ENCODE measurements around the gene SHFL.

Gene SHFL

GRCh38 chr19:10107254-10107653 lies 21.1 kb downstream of the SHFL start:
- peak overlapping the region; percentile 65; the same call in 1 of the 2 replicates for H3K27ac ChIP-seq (ENCODE audit: extremely low read depth, low read depth, low read length)
- H3K36me3 ChIP-seq (ENCODE audit: control insufficient read depth in 2 of 2, insufficient read depth in 1 of 2, low read length in 2 of 2) = peaks cover 14 to 51% of the 10 kb centered on the region in 2 experiments; a peak in 2 of 3 replicates
- CTCF ChIA-PET = interaction anchor here (0.9 to 1.8 kb wide), 5 partner anchors 7 to 177 kb away, joined by 3 to 7 read pairs (median 4); no protein-coding TSS in a partner anchor
- no peaks in the 10 kb centered on the region for H3K4me1 ChIP-seq (ENCODE audit: control insufficient read depth, insufficient read depth, low read length)
- TF ChIP-seq, protein P1, sequence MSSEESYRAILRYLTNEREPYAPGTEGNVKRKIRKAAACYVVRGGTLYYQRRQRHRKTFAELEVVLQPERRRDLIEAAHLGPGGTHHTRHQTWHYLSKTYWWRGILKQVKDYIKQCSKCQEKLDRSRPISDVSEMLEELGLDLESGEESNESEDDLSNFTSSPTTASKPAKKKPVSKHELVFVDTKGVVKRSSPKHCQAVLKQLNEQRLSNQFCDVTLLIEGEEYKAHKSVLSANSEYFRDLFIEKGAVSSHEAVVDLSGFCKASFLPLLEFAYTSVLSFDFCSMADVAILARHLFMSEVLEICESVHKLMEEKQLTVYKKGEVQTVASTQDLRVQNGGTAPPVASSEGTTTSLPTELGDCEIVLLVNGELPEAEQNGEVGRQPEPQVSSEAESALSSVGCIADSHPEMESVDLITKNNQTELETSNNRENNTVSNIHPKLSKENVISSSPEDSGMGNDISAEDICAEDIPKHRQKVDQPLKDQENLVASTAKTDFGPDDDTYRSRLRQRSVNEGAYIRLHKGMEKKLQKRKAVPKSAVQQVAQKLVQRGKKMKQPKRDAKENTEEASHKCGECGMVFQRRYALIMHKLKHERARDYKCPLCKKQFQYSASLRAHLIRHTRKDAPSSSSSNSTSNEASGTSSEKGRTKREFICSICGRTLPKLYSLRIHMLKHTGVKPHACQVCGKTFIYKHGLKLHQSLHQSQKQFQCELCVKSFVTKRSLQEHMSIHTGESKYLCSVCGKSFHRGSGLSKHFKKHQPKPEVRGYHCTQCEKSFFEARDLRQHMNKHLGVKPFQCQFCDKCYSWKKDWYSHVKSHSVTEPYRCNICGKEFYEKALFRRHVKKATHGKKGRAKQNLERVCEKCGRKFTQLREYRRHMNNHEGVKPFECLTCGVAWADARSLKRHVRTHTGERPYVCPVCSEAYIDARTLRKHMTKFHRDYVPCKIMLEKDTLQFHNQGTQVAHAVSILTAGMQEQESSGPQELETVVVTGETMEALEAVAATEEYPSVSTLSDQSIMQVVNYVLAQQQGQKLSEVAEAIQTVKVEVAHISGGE (tag by site-specific recombination; conservative IDR thresholded peaks at IDR 0.05; ENCODE audit: low read depth) = no peak
- TF ChIP-seq FEZF1 (tag by site-specific recombination; IDR thresholded peaks at IDR 0.05) (no peak), ZNF132 (tag by site-specific recombination; IDR thresholded peaks at IDR 0.05; ENCODE audit: borderline replicate concordance) (no peak), ZBTB48 (tag by site-specific recombination; IDR thresholded peaks at IDR 0.05) (no peak), ZNF768 (tag by site-specific recombination; IDR thresholded peaks at IDR 0.05) (no peak), ZNF747 (tag by site-specific recombination; IDR thresholded peaks at IDR 0.05) (no peak), ZNF549 (tag by site-specific recombination; IDR thresholded peaks at IDR 0.05) (no peak), ZNF16 (tag by site-specific recombination; IDR thresholded peaks at IDR 0.05; ENCODE audit: low read depth) (no peak), ZNF184 (tag by site-specific recombination; IDR thresholded peaks at IDR 0.05) (no peak), ZNF23 (tag by site-specific recombination; IDR thresholded peaks at IDR 0.05; ENCODE audit: borderline replicate concordance) (no peak), ZFP69B (tag by site-specific recombination; IDR thresholded peaks at IDR 0.05) (no peak), ZEB2 (tag by site-specific recombination; IDR thresholded peaks at IDR 0.05) (no peak), ZNF19 (tag by site-specific recombination; IDR thresholded peaks at IDR 0.05; ENCODE audit: low read depth) (no peak)
- TF ChIP-seq, protein P2, sequence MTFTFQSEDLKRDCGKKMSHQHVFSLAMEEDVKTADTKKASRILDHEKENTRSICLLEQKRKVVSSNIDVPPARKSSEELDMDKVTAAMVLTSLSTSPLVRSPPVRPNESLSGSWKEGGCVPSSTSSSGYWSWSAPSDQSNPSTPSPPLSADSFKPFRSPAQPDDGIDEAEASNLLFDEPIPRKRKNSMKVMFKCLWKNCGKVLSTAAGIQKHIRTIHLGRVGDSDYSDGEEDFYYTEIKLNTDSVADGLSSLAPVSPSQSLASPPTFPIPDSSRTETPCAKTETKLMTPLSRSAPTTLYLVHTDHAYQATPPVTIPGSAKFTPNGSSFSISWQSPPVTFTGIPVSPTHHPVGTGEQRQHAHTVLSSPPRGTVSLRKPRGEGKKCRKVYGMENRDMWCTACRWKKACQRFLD (tag by site-specific recombination; IDR thresholded peaks at IDR 0.05) = no peak
- no peaks in the 10 kb centered on the region for H3K9me3 ChIP-seq (ENCODE audit: control insufficient read depth, insufficient read depth, low read depth, low read length)
- H3K4me3 ChIP-seq (ENCODE audit: low read depth, low read length) = peak overlapping the region; percentile 93
- POLR2A ChIA-PET = interaction anchor here (2.1 kb wide), 1 partner anchor 11 kb away, joined by 26 read pairs; no protein-coding TSS in a partner anchor

DNA sequence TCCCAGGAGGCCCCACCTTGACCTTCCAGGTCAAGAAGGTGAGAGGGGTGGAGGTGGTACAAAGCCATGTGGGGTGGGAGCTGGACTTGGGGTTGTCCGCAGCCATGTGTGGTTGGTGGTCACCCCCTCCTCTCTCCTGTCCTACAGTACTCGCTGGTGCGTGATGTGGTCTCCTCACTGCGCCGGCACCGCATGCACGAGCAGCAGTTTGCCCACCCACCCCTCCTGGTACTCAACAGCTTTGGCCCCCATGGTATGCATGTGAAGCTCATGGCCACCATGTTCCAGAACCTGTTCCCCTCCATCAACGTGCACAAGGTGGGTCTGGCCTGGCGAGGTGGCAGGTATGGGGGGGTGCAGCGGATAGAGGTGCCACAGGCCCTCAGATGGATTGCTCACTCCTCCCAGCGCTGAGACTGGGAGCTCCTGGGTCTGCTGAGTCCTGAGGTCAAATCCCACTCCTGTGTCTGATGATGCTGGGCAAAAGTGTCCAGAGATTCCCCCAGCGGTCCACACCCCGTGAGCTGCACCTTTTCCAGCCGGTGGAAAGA lies 21.8 kb downstream of the SHFL start:
- H3K4me3 ChIP-seq (ENCODE audit: low read depth, low read length) = no peak overlapping the region
- no peaks in the 10 kb centered on the region for H3K4me1 ChIP-seq (ENCODE audit: control insufficient read depth, insufficient read depth, low read length)
- CTCF ChIA-PET = interaction anchor here (0.9 to 1.8 kb wide), 6 partner anchors 8 to 177 kb away, joined by 3 to 7 read pairs (median 4); no protein-coding TSS in a partner anchor
- TF ChIP-seq ZNF629 (tag by site-specific recombination; IDR thresholded peaks at IDR 0.05) (no peak), ZNF529 (tag by site-specific recombination; IDR thresholded peaks at IDR 0.05; ENCODE audit: insufficient replicate concordance) (no peak), ZNF768 (tag by site-specific recombination; IDR thresholded peaks at IDR 0.05) (no peak), ZNF416 (tag by site-specific recombination; IDR thresholded peaks at IDR 0.05) (no peak), SCRT2 (tag by site-specific recombination; IDR thresholded peaks at IDR 0.05) (no peak), KLF1 (tag by site-specific recombination; IDR thresholded peaks at IDR 0.05) (no peak), TRIM28 (IDR thresholded peaks at IDR 0.05; ENCODE audit: borderline replicate concordance, low read length) (no peak), ZNF585B (tag by site-specific recombination; IDR thresholded peaks at IDR 0.05) (no peak), ZNF791 (tag by site-specific recombination; IDR thresholded peaks at IDR 0.05) (no peak), ZFP41 (tag by site-specific recombination; IDR thresholded peaks at IDR 0.05; ENCODE audit: borderline replicate concordance) (no peak), ZNF132 (tag by site-specific recombination; IDR thresholded peaks at IDR 0.05; ENCODE audit: borderline replicate concordance) (no peak), WT1 (tag by site-specific recombination; IDR thresholded peaks at IDR 0.05) (no peak), ZNF664 (tag by site-specific recombination; IDR thresholded peaks at IDR 0.05) (no peak), ZNF600 (tag by site-specific recombination; IDR thresholded peaks at IDR 0.05) (no peak)
- TF ChIP-seq, protein P3, sequence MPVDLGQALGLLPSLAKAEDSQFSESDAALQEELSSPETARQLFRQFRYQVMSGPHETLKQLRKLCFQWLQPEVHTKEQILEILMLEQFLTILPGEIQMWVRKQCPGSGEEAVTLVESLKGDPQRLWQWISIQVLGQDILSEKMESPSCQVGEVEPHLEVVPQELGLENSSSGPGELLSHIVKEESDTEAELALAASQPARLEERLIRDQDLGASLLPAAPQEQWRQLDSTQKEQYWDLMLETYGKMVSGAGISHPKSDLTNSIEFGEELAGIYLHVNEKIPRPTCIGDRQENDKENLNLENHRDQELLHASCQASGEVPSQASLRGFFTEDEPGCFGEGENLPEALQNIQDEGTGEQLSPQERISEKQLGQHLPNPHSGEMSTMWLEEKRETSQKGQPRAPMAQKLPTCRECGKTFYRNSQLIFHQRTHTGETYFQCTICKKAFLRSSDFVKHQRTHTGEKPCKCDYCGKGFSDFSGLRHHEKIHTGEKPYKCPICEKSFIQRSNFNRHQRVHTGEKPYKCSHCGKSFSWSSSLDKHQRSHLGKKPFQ (tag by site-specific recombination; IDR thresholded peaks at IDR 0.05) = no peak
- TF ChIP-seq, protein P4, sequence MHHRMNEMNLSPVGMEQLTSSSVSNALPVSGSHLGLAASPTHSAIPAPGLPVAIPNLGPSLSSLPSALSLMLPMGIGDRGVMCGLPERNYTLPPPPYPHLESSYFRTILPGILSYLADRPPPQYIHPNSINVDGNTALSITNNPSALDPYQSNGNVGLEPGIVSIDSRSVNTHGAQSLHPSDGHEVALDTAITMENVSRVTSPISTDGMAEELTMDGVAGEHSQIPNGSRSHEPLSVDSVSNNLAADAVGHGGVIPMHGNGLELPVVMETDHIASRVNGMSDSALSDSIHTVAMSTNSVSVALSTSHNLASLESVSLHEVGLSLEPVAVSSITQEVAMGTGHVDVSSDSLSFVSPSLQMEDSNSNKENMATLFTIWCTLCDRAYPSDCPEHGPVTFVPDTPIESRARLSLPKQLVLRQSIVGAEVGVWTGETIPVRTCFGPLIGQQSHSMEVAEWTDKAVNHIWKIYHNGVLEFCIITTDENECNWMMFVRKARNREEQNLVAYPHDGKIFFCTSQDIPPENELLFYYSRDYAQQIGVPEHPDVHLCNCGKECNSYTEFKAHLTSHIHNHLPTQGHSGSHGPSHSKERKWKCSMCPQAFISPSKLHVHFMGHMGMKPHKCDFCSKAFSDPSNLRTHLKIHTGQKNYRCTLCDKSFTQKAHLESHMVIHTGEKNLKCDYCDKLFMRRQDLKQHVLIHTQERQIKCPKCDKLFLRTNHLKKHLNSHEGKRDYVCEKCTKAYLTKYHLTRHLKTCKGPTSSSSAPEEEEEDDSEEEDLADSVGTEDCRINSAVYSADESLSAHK (tag by site-specific recombination; IDR thresholded peaks at IDR 0.05) = no peak

More for the DNA sequence above, 21.8 kb downstream of the SHFL start:
- POLR2A ChIA-PET = interaction anchor here (0.7 to 1.0 kb wide), 3 partner anchors 9 to 341 kb away, joined by 3 to 5 read pairs (median 4); no protein-coding TSS in a partner anchor
- Histone ChIP-seq H3K36me3 (ENCODE audit: control insufficient read depth in 2 of 2, insufficient read depth in 1 of 2, low read length in 2 of 2) (peaks cover 14 to 52% of the 10 kb centered on the region in 2 experiments; a peak in 2 of 3 replicates), H3K27ac (ENCODE audit: extremely low read depth, low read depth, low read length) (no peak overlapping the region), H3K9me3 (ENCODE audit: control insufficient read depth, insufficient read depth, low read depth, low read length) (no peaks in the 10 kb centered on the region)

Data from HEK293 (cell line).